Activated CD8-positive, alpha-beta memory T cell treated with anti-CD3 and anti-CD28 coated beads, Interleukin-2, amount 10 ng/mL, durations not matched to agents 7 days and 5 days (primary cell): ENCODE results near the gene LRRC45. TPM values are rescaled to one million over a fixed set of nuclear protein-coding genes. Genes with fewer than 3 reads are reported as not detected.
A peak's percentile ranks its signal among the peaks of the same experiment; 100 is the strongest.

Experiments
- ATAC-seq: fragments of 150-1000 bp; cut with Tn5 transposase; one replicate; pipeline ENCODE4 v1.10.0; 2021; ENCODE audit warnings: moderate library complexity
- CTCF ChIA-PET: fragments of 350-600 bp; sonication (Branson Sonifier 250); formaldehyde crosslinking; loops from one replicate; lab custom pipeline; 2021; ENCODE audit warnings: antibody characterized with exemption; lab: Charles Lee
- DNase-seq: peaks from one replicate; pipeline ENCODE4 v3.0.0-alpha.2; 2020
- H3K27ac Mint-ChIP-seq: one replicate; pipeline ENCODE4 v1.8.0; 2021; ENCODE audit warnings: mild to moderate bottlenecking, mixed read lengths
- H3K27me3 Mint-ChIP-seq: one replicate; pipeline ENCODE4 v1.8.0; 2021; ENCODE audit warnings: mixed read lengths
- H3K36me3 Mint-ChIP-seq: one replicate; pipeline ENCODE4 v1.8.0; 2021; ENCODE audit warnings: mild to moderate bottlenecking, mixed read lengths
- H3K4me1 Mint-ChIP-seq: one replicate; pipeline ENCODE4 v1.8.0; 2021; ENCODE audit warnings: mixed read lengths
- H3K4me3 Mint-ChIP-seq: one replicate; pipeline ENCODE4 v1.8.0; 2021; ENCODE audit warnings: mild to moderate bottlenecking, moderate library complexity, mixed read lengths
- H3K9me3 Mint-ChIP-seq: one replicate; pipeline ENCODE4 v1.8.0; 2022; ENCODE audit warnings: low read depth, mixed read lengths
- total RNA-seq, 2 experiments: library from RNA; stranded (reverse); gene quantifications; one replicate each; pipeline ENCODE4 v1.2.3, GENCODE V29; 2021

Gene LRRC45
- total RNA-seq, 2 experiments from 2014 or later: 45.4 to 61.6 TPM

DNA sequence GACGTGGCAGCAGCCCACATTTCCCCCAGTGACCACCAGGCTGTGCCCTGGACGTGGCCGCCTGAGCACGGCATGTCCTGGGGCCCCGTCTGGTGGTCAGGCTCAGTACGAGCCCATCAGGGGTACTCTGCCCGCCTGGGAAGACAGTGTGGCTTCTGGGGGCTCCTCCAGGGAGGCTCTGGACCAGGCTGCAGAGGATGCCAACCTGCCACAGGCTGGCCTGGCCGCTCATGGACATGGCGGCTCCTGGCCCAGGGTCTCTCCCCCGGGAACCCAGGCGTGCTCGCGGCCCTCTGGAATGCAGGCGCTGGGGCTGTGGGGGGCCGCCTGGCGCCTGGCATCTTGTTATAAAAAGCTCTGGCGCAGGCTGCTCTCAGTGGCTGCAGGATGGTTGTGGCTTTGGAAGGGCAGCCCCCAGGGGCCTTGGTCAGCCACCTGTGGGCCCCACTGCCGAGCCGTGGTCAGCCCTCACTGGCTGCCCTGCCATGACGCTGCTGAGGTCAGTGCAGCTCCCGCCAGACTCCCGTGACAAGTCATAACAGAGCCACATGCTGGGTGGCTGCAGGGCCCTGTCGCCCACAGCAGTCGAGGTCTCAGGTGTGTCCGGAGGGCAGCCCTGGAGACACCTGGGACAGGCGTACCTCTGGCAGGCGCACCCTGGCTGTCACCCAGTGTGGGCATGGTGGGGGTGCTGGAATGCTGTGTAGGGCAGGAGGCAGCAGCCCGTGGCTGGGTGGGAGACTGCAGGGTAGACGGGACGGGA lies 15.4 kb upstream of the LRRC45 start:
- CTCF ChIA-PET: no interaction called here
- peaks cover 7% of the 10 kb centered on the region for H3K4me1 Mint-ChIP-seq

DNA sequence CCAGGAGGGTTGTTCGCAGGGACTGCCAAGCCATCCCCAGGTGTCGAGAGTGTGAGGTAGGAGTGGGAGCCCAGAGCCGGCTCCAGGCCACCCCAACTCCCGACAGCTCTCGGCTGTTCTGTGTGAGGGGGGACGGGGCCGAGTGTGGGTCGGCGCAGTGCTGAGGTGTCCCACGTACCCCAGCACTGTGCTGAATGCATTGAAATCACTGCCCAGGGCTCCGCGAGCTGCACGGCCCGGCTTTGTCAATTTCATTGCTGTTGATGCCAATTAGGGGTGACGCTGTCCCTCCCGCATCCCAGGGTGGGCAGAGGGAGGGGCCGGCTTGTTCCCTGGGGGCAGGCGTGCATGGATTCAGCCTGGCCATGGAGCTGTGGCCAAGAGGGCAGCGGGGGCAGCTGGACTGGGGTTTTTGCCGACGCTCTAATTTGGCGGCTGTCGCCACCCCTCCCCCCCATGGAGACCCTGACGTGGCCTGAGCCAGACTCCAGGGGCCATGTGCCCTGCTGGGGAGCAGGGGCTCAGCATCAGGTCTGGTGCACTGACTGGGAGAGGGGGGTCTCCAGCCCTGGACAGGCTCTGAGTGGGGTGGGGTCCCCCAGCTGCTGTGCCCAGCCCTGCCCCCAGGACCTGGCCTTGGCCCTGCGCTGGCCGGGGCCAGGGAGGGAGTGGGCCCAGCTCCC lies 14.7 kb upstream of the LRRC45 start:
- CTCF ChIA-PET: interaction anchor here (1.1 to 2.1 kb wide), 3 partner anchors 13 to 49 kb away, joined by 3 to 16 read pairs (median 4); partner anchors contain the start of genes CENPX and LRRC45
- ATAC-seq (no peak), DNase-seq (no peak)
- H3K27ac Mint-ChIP-seq: no peak overlapping the region
- no peaks in the 10 kb centered on the region for H3K9me3 Mint-ChIP-seq
- H3K4me3 Mint-ChIP-seq: no peak overlapping the region
- H3K36me3 Mint-ChIP-seq: no peaks in the 10 kb centered on the region
- H3K27me3 Mint-ChIP-seq: no peaks in the 10 kb centered on the region
- peaks cover 7% of the 10 kb centered on the region for H3K4me1 Mint-ChIP-seq

More for the DNA sequence above, 15.4 kb upstream of the LRRC45 start:
- no peaks in the 10 kb centered on the region for H3K36me3 Mint-ChIP-seq
- no peaks in the 10 kb centered on the region for H3K27me3 Mint-ChIP-seq
- H3K27ac Mint-ChIP-seq: no peak overlapping the region
- ATAC-seq: no peak
- H3K9me3 Mint-ChIP-seq: no peaks in the 10 kb centered on the region
- H3K4me3 Mint-ChIP-seq: no peak overlapping the region
- DNase-seq: no peak

DNA sequence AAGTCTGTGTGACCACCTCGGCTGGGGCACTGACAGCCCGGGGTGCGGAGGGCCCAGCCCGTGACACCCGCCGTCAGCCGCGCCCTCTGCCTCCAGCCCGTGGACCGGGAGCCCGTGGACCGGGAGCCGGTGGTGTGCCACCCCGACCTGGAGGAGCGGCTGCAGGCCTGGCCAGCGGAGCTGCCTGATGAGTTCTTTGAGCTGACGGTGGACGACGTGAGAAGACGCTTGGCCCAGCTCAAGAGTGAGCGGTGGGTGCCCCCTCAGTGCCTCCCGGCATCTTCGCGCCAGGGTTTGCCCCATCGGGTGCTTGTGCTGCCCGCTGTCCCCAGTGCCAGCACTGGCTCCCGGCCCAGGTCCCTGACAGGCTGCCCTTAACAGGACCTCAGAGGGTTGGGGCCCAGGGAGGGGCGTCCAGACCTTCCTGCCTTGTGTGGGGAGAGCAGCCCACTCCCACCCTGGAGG lies 14.1 kb upstream of the LRRC45 start:
- no peaks in the 10 kb centered on the region for H3K9me3 Mint-ChIP-seq
- CTCF ChIA-PET: interaction anchor here (0.9 to 2.1 kb wide), 5 partner anchors 11 to 49 kb away, joined by 3 to 16 read pairs (median 4); partner anchors contain the start of genes CENPX and LRRC45
- H3K27ac Mint-ChIP-seq: no peak overlapping the region
- no peaks in the 10 kb centered on the region for H3K36me3 Mint-ChIP-seq
- H3K27me3 Mint-ChIP-seq: no peaks in the 10 kb centered on the region
- ATAC-seq: no peak
- H3K4me3 Mint-ChIP-seq: no peak overlapping the region
- DNase-seq: no peak
- H3K4me1 Mint-ChIP-seq: peaks cover 7% of the 10 kb centered on the region

DNA sequence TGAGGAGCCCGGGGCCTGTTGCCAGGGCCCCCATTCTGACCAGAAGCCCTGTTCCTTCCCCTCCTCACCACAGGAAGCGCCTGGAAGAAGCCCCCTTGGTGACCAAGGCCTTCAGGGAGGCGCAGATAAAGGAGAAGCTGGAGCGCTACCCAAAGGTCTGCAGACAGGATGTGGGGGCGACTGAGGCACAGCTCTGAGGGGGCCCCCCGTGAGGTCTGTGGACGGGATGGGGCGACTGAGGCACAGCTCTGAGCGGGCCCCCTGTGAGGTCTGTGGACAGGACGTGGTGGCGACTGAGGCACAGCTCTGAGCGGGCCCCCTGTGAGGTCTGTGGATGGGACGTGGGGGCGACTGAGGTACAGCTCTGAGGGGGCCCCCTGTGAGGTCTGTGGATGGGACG lies 13.7 kb upstream of the LRRC45 start:
- Mint-ChIP-seq H3K27me3 (no peaks in the 10 kb centered on the region), H3K4me3 (no peak overlapping the region), H3K4me1 (peaks cover 7% of the 10 kb centered on the region), H3K9me3 (no peaks in the 10 kb centered on the region), H3K27ac (peak overlapping the region; percentile 19), H3K36me3 (no peaks in the 10 kb centered on the region)
- ATAC-seq (no peak), DNase-seq (no peak)
- CTCF ChIA-PET: interaction anchor here (0.9 to 2.1 kb wide), 5 partner anchors 10 to 50 kb away, joined by 3 to 16 read pairs (median 4); partner anchors contain the start of genes CENPX and LRRC45

DNA sequence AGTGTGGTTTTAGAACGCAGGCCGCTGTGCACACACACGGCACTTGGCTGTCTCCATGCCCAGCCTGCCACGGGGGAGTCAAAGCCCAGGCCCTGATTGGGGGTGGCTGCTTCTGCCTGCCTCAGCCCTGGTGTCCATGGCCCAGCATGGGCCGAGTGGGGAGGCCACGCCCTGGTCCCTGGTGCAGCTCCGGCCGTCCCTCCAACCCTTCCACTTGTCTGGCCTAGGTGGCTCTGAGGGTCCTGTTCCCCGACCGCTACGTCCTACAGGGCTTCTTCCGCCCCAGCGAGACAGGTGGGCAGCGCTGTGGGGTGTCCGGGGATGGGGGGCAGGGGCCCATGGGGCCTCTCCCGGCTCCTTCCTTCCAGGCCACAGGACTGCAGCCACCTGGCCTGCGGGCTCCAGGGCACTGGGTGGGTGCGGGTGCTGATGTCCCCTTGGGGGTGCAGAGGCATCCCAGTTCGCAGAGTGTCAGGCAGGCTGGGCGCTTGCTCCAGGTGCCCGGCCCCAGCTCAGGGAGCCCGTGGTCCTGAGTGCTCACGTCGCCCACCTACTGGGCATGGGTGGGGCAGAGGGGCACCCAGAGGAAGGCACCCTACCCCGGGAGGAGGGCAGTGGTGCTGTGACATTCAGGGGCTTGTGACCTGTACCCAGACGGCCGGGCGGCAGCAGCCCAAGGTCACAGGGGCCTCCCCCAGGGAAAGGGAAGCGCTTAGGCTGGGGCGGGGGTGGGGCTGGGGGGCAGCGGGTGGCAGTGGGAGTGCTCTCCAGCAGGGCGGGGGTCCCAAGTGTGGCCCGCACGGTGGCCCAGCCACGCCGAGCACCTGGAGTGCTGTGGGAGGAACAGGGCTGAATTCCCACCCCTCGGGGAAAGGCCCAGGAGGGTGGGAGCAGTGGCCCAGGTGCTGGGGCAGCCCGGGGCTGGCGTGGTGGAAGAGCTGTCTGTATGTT lies 12.3 kb upstream of the LRRC45 start:
- H3K9me3 Mint-ChIP-seq: no peaks in the 10 kb centered on the region
- ATAC-seq (no peak), DNase-seq (no peak)
- H3K36me3 Mint-ChIP-seq: no peaks in the 10 kb centered on the region
- no peaks in the 10 kb centered on the region for H3K27me3 Mint-ChIP-seq
- H3K4me1 Mint-ChIP-seq: peaks cover 7% of the 10 kb centered on the region
- no peak overlapping the region for H3K27ac Mint-ChIP-seq
- CTCF ChIA-PET: interaction anchor here (1.7 to 2.9 kb wide), 2 partner anchors 9 to 51 kb away, joined by 7 to 10 read pairs; no protein-coding TSS in a partner anchor
- H3K4me3 Mint-ChIP-seq: no peak overlapping the region

DNA sequence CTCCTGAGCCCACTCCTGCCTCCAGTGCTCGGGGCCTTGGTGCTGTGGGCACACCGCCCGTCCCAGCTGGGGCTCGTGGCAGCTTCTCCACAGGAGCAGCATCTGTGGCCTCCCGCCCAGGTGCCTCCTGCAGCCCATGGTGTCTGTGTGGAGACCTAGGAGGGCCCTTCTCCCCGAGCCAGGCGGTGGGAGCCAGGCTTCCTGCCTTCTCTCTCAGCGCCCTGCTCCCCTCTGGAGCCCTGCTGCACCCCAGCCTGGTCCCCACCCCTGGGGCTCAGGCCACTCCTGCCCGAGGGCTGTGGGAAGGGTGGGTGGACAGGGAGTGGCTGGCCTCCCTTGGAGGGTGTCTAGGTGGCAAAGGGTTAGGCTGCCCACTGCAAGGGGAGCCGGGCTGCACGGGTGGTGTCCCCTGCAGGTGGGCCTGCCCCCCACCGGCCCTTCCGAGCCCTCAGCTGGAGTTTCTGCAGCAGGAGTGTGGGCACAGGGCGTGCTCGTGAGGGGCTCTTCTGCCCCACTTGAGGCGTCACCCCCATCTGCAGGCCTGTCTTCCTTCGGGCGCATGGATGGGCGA lies 11.4 kb upstream of the LRRC45 start:
- H3K27me3 Mint-ChIP-seq: no peaks in the 10 kb centered on the region
- H3K4me1 Mint-ChIP-seq: peaks cover 7% of the 10 kb centered on the region
- CTCF ChIA-PET: interaction anchor here (1.1 to 2.9 kb wide), 2 partner anchors 10 to 52 kb away, joined by 4 to 10 read pairs; no protein-coding TSS in a partner anchor
- H3K4me3 Mint-ChIP-seq: no peak overlapping the region
- DNase-seq (no peak), ATAC-seq (no peak)
- no peaks in the 10 kb centered on the region for H3K36me3 Mint-ChIP-seq
- no peak overlapping the region for H3K27ac Mint-ChIP-seq
- no peaks in the 10 kb centered on the region for H3K9me3 Mint-ChIP-seq

DNA sequence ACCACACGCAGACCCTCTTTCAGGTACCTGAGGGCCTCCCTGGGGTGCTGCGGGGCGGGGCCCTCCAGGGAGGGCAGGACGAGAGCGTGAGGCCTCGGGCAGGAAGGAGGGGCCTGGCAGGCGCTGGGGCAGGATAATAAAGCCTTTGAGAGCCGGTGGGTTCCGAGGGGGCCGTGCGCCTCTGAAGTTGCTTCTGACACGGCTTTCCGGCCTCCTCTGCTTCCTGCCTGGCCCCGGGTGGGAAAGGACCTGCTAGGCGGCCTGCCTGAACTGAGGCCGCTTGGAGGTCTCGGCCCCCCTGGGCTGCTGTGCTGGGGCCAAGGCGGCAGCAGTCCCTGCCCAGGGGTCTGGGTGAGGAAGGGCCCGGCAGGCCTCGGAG lies 10.9 kb upstream of the LRRC45 start:
- Mint-ChIP-seq H3K36me3 (no peaks in the 10 kb centered on the region), H3K4me1 (peaks cover 7% of the 10 kb centered on the region), H3K27ac (no peak overlapping the region), H3K9me3 (no peaks in the 10 kb centered on the region), H3K4me3 (no peak overlapping the region), H3K27me3 (no peaks in the 10 kb centered on the region)
- CTCF ChIA-PET: interaction anchor here (1.1 to 2.9 kb wide), 2 partner anchors 9 to 53 kb away, joined by 4 to 10 read pairs; no protein-coding TSS in a partner anchor
- ATAC-seq: no peak
- DNase-seq: no peak

DNA sequence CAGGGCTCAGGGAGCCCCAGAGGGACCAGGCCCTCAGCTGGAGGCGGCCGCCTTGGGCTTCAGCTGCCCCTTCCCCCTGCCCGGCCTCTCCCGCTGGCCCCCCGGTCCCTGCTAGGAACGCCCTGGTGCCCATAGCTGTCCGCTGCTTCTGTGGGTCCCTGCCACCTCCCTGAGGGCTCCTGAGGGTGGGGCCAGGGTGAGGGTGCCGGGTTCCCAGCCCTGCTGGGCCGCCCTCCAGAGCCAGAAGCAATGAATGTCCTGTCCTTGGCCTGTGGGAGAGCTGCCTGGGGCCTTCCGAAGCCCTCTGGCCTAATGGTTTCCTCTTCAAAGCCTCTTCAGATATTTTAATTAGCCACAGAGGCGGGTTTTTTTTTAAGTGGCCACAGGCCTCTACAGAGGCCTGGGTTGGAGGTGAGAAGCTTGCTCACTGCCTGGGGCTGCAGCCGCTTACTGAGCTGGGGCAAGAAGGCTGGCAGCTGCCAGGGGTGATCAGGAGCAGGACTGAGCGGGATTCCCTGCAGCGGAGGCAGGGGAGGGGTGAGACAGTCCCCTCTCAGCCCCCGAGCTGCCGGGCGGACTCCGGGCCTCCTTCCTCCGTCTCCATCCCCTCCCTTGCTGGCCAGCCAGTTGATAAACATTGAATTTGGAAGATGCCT lies 10.3 kb upstream of the LRRC45 start:
- CTCF ChIA-PET: interaction anchor here (1.1 to 2.9 kb wide), 2 partner anchors 9 to 53 kb away, joined by 4 to 10 read pairs; no protein-coding TSS in a partner anchor
- Mint-ChIP-seq H3K27me3 (no peaks in the 10 kb centered on the region), H3K4me1 (peaks cover 7% of the 10 kb centered on the region), H3K4me3 (no peak overlapping the region), H3K9me3 (no peaks in the 10 kb centered on the region), H3K27ac (no peak overlapping the region), H3K36me3 (no peaks in the 10 kb centered on the region)
- DNase-seq: no peak
- ATAC-seq: no peak

DNA sequence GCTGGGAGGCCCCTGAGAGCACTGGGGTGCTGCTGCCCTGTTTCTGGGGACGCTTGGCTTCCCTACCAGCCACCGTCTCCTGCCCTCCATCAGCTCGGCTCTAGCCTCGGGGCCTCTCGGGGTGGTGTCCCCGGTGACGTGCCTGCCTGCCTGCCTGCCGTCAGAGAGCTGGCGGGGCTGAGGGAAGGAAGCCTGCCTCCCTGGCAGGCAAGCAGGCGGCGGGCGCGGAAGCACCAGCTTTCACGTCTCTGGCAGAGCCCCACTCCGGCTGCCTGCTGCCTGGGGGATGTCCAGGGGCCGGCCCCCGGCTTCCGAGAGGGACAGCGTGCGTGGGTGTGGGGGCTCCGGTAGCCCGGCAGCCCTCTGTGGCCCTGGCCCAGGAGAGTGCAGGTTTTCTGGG lies 9.8 kb upstream of the LRRC45 start:
- Mint-ChIP-seq H3K27ac (no peak overlapping the region), H3K4me1 (peaks cover 7% of the 10 kb centered on the region), H3K4me3 (no peak overlapping the region), H3K27me3 (no peaks in the 10 kb centered on the region), H3K36me3 (no peaks in the 10 kb centered on the region), H3K9me3 (no peaks in the 10 kb centered on the region)
- DNase-seq (no peak), ATAC-seq (no peak)
- CTCF ChIA-PET: interaction anchor here (2.9 kb wide), 1 partner anchor 54 kb away, joined by 10 read pairs; no protein-coding TSS in a partner anchor

DNA sequence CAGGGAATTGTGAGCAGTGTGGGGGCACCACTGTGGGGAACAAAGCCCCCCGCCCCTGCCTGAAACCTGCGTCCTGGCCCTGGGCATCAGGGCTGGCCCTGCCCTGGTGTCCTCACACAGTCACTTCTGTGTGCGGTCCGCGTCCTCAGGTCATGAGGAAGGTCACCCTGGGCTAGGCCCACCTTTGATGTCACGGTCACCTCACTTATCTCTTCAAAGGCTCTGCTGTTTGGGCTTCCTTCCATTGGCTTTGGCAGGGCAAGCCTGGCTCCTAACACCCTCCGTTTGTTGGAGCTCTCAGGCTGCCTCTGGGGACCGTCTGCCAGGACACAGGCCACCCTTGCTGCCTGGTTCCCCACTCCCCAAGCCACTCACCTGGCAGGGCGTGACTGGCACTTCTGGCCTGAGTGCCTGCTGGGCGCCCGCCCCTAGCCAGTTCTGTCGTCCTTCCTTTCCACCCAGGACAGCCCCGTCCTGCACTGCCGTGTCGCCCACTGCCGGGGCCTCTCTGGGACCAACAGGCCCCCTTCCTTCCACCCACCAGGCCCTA lies 9.3 kb upstream of the LRRC45 start:
- no peak overlapping the region for H3K27ac Mint-ChIP-seq

DNA sequence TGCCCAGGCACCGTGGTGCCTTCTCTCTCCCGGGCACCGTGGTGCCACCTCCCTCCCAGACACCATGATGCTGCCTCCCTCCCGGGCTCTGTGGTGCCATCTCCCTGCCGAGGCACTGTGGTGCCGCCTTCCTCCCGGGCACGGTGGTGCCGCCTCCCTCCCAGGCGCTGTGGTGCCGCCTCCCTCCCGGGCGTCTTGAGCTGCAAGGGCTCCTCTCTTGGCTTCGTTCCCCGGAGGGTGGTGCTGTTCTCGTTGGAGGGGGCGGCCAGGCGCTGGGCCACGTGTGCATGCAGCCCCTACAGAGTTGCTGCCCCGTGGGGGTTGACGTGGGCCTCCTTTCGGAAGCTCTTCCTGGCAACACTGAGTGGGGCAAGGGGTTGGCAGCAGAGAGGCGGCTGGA lies 8.7 kb upstream of the LRRC45 start:
- CTCF ChIA-PET: no interaction called here
- Mint-ChIP-seq H3K4me3 (no peak overlapping the region), H3K9me3 (no peaks in the 10 kb centered on the region), H3K36me3 (peaks cover 4% of the 10 kb centered on the region), H3K4me1 (peaks cover 5% of the 10 kb centered on the region), H3K27ac (no peak overlapping the region), H3K27me3 (no peaks in the 10 kb centered on the region)
- ATAC-seq: no peak
- no peak for DNase-seq

More for the DNA sequence above, 9.3 kb upstream of the LRRC45 start:
- Mint-ChIP-seq H3K9me3 (no peaks in the 10 kb centered on the region), H3K36me3 (peaks cover 4% of the 10 kb centered on the region), H3K27me3 (no peaks in the 10 kb centered on the region), H3K4me3 (no peak overlapping the region), H3K4me1 (peaks cover 7% of the 10 kb centered on the region)
- CTCF ChIA-PET: interaction anchor here (2.9 kb wide), 1 partner anchor 54 kb away, joined by 10 read pairs; no protein-coding TSS in a partner anchor
- ATAC-seq (no peak), DNase-seq (no peak)

DNA sequence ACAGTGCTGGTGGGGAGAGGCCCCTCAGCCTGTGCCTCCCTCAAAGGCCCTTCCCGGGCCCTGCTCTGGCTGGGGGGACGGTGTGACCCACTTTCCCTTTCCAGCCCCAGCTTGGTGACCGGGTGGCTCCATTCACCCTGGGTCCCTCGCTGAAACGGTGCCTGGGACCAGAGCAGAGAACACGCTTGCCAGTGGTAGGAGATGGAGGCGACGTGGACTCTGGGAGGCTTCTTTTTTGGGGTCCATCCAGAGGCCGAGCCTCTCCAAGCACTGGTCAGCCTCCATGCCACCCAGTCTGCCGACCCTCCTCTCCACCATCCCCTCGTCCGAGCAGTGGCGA lies 8.2 kb upstream of the LRRC45 start:
- no peak for ATAC-seq
- H3K27me3 Mint-ChIP-seq: no peaks in the 10 kb centered on the region
- no peak overlapping the region for H3K4me3 Mint-ChIP-seq
- H3K4me1 Mint-ChIP-seq: peaks cover 1% of the 10 kb centered on the region
- CTCF ChIA-PET: no interaction called here
- H3K9me3 Mint-ChIP-seq: no peaks in the 10 kb centered on the region
- H3K27ac Mint-ChIP-seq: no peak overlapping the region
- DNase-seq: no peak
- peaks cover 4% of the 10 kb centered on the region for H3K36me3 Mint-ChIP-seq
